ENCODE data around the gene ITPK1.
"Not testable (repeated sequence)": the region's sequence is repeated elsewhere in the genome, so short reads cannot be mapped to it uniquely, and the experiment has no call there.

Gene ITPK1

DNA sequence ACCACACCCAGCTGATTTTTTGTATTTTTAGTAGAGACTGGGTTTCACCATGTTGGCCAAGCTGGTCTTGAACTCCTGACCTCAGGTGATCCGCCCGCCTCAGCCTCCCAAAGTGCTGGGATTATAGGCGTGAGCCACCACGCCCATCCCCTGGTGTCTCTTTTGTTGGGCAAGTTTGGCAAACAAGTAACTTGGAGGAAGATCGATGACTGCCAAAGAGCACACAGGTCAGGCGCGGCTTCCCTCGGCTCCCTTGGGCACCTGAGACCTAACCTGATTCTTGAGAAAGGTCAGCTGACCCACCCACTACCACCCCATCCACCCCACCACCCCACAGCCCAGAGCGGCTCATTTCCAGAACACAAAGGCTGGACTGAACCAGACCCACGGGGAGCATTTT, 9.9 kb downstream of the ITPK1 start:
- not testable (repeated sequence) for DNase-seq (ENCODE audit: low read depth in 3 of 3, low spot score in 1 of 3)

DNA sequence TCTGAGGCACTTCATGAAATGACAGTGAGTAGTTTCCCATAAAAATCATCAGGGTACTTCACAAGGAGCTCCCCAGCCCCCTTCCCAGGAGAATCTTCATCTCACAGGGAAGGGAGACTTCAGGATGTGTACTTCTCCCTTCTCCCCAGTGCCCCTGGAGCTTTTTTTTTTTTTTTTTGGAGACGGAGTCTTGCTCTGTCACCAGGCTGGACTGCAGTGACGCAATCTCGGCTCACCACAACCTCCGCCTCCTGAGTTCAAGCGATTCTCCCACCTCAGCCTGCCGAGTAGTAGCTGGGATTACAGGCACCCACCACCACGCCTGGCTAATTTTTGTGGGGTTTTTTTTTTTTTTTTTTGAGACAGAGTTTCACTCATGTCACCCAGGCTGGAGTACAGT, 10.4 kb downstream of the ITPK1 start:
- DNase-seq (ENCODE audit: low read depth in 3 of 3, low spot score in 1 of 3): no peak

DNA sequence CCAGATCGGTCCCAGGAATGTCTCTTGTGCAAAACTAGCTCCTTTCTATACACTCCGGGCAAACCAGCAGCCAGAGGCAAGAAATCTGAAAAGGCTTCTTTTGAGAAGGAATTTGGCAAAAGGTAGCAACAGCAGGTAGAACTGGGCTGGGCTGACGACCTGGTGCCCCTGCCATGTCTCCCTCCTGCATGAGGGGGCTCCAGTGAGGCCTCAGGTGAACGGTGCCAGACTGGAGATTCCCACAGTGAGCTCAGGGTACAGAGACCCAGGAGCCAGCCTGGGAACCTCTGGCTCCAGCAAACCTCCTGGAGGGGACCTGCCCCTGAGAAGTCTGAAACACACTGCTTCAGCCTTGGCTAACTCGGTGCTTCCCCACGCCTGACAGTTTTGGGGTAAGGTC, 10.8 kb downstream of the ITPK1 start:
- no peak for DNase-seq (ENCODE audit: low read depth in 3 of 3, low spot score in 1 of 3)

- DNase-seq (ENCODE audit: low read depth in 3 of 3, low spot score in 1 of 3): peak in 2 of 3 donors; percentile 12 to 32
Observed at GRCh38 chr14:93103392-93104080, 12.2 kb downstream of the ITPK1 start.

GRCh38 chr14:93102141-93102540, 13.6 kb downstream of the ITPK1 start:
- DNase-seq (ENCODE audit: low read depth in 3 of 3, low spot score in 1 of 3): no peak

DNA sequence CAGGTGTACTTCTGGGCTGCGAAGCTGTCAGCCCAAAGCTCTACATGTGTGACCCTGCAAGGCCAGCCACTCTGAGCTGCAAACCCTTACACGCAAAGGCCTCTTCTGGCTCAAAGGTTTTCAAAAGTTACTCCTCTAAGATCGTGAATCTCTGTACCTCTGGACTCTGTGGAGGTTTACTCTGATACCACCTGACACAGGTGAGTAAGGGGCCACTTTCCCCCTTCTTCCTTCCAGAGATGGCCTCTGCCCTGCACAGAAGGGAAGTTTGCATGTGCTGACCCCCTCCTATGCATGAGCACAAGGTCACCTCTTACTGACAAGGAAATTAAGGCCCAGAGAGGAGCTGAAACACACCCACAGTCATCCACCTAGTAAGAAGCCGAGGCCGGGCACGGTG, 14.5 kb downstream of the ITPK1 start:
- no peak for DNase-seq (ENCODE audit: low read depth in 3 of 3, low spot score in 1 of 3)

DNA sequence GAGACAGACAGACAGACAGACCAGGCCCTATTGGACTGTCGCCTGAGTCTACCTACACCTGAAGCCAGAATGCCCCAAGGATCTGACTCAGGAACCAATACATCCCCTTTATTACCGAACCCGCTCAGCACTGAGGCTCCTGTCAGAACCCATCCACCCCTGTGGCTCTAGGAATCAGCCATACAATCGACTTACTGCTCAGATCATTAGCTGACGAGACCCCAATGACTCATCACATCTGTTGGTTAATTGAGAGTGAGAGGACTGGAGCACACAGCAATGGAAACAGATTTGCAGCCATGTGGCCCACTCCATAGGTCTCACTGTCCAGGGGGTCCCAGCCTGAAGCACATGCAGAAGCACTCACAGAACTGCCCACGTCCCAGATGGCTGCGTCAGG, 15.2 kb downstream of the ITPK1 start:
- DNase-seq (ENCODE audit: low read depth in 3 of 3, low spot score in 1 of 3): no peak

GRCh38 chr14:93100100-93100499, 15.6 kb downstream of the ITPK1 start:
- DNase-seq (ENCODE audit: low read depth in 3 of 3, low spot score in 1 of 3): no peak

GRCh38 chr14:93099643-93100042, 16.1 kb downstream of the ITPK1 start:
- DNase-seq (ENCODE audit: low read depth in 3 of 3, low spot score in 1 of 3): no peak

GRCh38 chr14:93099196-93099595, 16.5 kb downstream of the ITPK1 start:
- DNase-seq (ENCODE audit: low read depth in 3 of 3, low spot score in 1 of 3): no peak

DNA sequence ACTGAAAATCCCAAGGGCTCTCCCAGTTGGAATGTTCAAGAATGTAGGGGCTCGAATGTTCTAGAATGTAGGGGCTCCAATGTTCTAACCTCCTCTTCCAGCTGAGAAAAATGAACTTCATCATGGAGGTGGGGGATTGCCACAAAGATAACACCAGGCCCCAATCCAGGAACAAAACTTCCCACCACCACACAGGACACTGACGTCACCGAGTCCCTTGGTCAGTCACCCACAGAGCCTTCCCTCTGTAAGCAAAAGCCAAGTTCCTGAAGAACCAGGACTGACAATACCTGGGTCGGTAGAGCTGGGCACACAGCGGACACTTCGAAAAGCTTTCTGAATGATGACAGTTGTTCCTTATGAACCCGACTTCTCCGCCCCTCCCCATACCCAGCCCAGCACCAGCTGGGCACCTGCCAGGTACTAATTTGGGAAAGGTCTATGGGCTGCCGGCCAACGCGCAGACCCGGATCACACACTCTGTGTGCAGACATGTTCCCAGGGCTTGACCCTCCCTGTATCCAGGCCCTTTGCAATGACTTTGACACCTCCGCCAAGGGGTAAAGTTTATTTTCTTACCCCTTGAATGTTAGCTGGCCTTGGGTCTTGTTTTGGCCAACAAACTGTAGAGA, 18.9 kb downstream of the ITPK1 start:
- DNase-seq (ENCODE audit: low read depth in 3 of 3, low spot score in 1 of 3): no peak

DNA sequence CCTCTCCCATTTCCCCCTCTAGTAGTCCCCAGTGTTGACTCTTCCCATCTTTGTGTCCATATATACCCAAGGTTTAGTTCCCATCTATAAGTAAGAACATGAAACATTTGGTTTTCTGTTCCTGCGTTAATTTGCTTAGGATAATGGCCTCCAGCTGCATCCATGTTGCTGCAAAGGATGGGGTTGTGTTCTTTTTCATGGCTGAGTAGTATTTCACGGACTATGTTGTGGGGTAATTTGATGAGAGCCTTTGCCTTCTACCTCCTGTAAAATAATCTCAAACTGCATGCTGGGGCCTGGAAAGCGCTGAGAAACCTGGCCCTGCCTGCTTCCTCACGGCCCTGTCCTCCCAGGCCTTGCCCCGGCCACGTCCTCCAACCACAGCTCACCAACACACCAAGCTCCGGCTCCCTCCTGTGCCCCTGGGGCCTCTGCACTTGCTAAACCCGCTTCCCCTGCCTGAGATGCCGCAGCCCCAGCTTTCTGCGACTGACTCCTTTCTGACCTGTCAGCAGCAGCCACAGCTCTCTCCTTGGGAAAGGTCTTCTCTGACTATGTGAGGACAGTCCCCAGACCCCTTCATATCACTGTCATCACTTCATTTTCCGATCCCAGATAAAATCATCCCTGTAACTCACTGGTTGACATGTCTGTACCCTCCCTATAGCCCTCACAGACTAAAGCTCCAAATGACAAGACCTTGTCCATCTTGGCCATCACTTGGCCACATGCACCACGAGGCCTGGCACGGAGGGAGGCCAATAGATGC, 19.8 kb downstream of the ITPK1 start:
- DNase-seq (ENCODE audit: low read depth in 3 of 3, low spot score in 1 of 3): no peak

DNA sequence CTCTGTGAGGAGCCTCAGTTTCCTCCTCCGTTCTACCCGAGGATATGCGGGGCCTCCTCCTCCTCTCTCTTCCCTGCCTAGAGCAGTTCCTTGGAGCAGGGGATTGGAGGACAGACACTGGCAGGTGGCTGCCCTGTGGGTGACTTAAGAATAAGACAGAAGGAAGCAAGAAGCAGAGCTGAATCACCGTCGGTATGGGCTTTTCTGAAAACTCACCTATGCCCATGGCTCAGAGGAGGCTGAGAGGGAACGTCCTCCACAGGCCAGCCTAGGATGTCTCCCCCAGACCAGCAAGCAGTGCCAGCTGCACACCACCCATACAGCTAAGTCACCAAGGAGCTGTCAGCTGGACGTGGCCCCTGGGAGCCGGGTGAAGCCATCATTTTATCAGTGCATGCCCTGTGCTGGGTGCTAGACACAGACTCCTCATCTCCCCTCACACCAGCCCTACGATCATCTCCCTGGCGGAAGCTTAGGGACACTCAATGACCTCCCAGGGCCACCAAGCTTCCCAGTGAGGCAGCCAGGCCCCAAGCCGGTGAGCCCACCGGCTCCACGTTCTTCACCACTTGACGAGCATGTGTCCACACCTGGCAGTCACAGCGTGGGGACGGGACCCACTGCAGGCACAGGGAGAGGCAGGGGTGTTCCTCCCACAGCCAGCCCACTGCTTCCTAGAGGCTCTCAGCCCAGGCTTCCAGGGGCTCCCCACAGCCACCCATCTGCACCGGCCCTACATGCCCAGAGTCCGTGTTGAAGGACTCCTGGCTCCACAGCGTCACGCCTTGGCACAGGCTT, 21.4 kb downstream of the ITPK1 start:
- no peak for DNase-seq (ENCODE audit: low read depth in 3 of 3, low spot score in 1 of 3)

DNA sequence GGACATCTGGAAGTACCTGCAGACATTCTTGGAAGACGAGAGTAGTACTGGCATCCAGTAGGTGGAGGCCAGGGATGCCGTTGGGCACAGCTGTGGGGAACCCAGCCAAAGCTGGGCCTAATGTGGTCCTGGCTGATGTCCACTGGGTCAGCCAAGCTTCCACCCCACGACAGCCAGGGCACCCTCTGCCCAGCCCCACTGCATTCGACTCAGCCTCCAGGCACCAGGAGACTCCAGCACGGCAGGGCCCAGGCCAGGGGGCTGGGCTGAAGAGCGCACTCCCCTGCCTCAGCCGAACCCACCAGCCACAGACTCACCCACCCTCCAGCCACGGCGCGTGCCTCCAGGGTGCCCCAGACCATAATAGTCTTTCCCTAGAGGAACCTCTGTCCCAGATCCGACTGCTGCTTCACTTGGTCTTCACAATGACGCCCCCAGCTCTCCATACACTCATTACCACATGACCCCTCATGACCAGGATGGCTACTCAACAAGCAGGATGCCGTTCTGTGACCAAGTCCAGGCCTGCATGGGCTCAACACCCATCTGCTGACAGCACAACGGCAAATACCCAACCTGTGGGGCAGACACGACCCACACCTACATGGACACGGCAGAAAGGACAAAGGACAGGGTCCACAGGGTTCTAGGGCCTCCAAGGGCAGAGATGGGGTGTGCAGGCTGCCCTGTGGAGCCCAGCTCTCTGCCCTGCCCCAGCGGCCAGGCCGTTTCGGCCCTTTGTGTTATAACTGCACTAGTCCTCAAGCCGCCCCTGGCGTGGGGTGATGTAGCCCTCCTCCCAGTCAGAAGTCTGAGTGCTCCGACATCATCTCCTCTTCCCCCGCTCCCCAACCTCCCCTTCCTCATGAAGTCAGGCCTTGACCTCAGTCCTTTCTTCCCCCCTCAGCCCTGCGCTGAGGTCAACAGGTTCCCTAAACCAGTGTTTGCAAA, 22.8 kb downstream of the ITPK1 start:
- no peak for DNase-seq (ENCODE audit: low read depth in 3 of 3, low spot score in 1 of 3)

GRCh38 chr14:93091666-93092065, 24.1 kb downstream of the ITPK1 start:
- DNase-seq (ENCODE audit: low read depth in 3 of 3, low spot score in 1 of 3): no peak

DNA sequence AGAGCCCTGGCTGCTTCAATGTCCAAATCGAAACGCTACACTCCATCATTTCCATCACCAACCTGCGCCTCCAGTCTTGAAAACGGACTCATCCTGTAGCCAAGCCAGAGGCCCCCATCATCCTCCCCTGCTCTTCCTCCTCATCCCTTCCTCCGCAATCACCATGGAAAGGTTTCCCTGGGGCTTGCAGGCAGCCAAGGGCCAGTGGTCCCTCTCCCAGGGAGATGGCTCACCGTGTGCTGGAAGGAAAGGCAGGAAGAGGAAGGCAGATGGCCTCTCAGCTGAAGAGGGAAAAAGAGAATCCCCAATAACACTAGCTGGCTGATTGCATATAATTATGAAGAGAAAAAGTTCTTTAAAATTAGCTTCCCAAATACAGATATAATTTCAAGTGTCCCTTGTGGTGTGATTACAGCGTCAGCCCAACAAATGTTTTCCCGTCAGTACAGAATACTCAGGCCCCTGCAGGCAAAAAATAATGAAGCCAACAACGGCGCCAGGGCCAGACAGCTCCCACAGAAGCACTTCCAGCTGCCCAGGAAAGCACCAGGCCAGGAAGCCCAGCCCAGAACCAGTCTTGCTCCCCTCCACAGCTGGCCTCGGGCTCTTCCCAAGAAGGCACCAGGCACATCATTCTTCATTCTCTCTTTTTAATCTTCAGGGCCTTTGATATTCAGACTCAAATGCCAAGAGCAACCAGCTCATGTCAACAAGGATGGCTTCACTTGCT, 24.7 kb downstream of the ITPK1 start:
- no peak for DNase-seq (ENCODE audit: low read depth in 3 of 3, low spot score in 1 of 3)

DNA sequence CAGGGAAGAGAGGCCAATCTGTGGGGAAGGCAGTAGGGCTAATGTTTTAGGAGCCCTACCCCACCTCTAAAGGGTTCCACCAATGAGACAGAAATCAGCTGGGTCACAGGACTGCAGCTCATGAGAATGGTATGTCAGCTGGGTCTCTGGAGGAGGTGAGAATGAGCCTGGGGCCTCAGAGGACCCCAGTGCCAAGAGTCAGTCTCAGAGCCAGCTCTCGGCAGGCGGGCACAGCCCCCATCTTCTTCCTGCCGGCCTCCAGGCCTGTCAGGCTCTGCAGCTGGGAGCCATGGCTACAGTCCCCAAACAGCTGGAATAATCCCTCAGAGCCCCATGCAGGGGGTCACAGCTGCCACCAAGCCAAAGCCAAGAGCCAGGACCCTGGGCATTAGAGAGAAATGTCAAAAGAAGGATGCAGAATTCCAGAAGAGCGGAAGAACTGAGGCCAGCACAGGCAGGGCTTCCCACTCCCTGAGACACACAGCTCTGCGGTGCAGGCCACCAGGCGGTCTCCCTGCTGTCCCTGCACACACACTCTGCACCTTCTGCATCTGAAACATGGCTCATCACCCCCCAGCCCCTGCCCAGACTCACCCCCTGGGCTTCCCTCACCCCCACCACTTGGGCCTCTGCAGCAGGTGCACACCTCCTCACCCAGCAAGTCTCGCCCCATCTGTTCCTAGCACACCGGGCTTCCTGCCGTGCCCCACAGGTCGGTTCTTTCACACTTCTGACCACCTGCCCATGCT, 26.0 kb downstream of the ITPK1 start:
- no peak for DNase-seq (ENCODE audit: low read depth in 3 of 3, low spot score in 1 of 3)

- DNase-seq (ENCODE audit: low read depth in 3 of 3, low spot score in 1 of 3): no peak
Observed at GRCh38 chr14:93086441-93087055, 29.2 kb downstream of the ITPK1 start.

- no peak for DNase-seq (ENCODE audit: low read depth in 3 of 3, low spot score in 1 of 3)
Observed at GRCh38 chr14:93085911-93086310, 29.8 kb downstream of the ITPK1 start.

All from stimulated activated CD4-positive, alpha-beta T cell treated with anti-CD3 and anti-CD28 coated beads, TNF-alpha, amount 100 ng/mL, for 1 hour (primary cell).